Osteocyte (in vitro differentiated cells): ENCODE measurements around the gene NHEJ1. TPM values are rescaled to one million over a fixed set of nuclear protein-coding genes. Genes with fewer than 3 reads are reported as not detected.

ENCODE experiments used
- DNase-seq: peaks from one replicate; pipeline ENCODE4 v3.0.0; 2021; ENCODE audit warnings: mixed read lengths; ENCODE audit not compliant: unreplicated experiment; ENCODE audit errors: extremely low spot score
- H3K27ac Mint-ChIP-seq: one replicate; pipeline ENCODE4 v1.8.0; 2021; ENCODE audit warnings: mild to moderate bottlenecking, mixed read lengths; ENCODE audit not compliant: unreplicated experiment
- H3K27me3 Mint-ChIP-seq: one replicate; pipeline ENCODE4 v1.8.0; 2021; ENCODE audit warnings: mixed read lengths; ENCODE audit not compliant: unreplicated experiment
- H3K36me3 Mint-ChIP-seq: one replicate; pipeline ENCODE4 v1.8.0; 2021; ENCODE audit warnings: mixed read lengths; ENCODE audit not compliant: unreplicated experiment
- H3K4me1 Mint-ChIP-seq: one replicate; pipeline ENCODE4 v1.8.0; 2021; ENCODE audit warnings: mixed read lengths; ENCODE audit not compliant: unreplicated experiment
- H3K4me3 Mint-ChIP-seq: one replicate; pipeline ENCODE4 v1.8.0; 2021; ENCODE audit warnings: mild to moderate bottlenecking, moderate library complexity, mixed read lengths; ENCODE audit not compliant: unreplicated experiment
- H3K9me3 Mint-ChIP-seq: one replicate; pipeline ENCODE4 v1.8.0; 2021; ENCODE audit warnings: mixed read lengths; ENCODE audit not compliant: unreplicated experiment
- total RNA-seq: library from RNA; stranded (reverse); gene quantifications from 2 replicates; pipeline ENCODE4 v1.2.1, GENCODE V29; 2021
- TF ChIP-seq, protein P1 (sequence below): fragments of 200-600 bp; sonication (generic); IDR thresholded peaks from 2 replicates; pipeline ENCODE4 v1.5.0; 2021; ENCODE audit warnings: antibody characterized with exemption, mild to moderate bottlenecking, moderate library complexity

NHEJ1 gene
- total RNA-seq, 1 donor from 2014 or later, result 19.3 TPM

DNA sequence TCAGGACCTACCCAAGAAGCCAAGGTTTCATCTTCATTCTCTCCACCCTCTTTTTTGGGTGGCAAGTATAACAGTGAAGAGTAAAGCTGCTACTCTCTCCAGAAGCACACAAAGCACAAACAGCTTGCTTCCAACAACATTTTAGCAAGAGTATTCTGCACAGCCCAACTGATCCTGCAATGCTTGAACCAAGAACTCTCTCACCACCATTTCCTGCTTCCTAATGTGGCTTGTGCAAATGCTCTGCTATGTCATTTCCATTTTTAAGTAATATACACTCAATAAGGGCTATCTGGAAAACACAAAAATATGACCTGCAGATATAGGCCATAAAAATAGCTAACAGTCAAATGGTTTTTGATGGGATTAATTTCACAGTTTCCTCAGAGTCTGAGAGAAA lies 75.8 kb downstream of the NHEJ1 start:
- no peak for DNase-seq
- H3K27ac Mint-ChIP-seq, result no peak overlapping the region
- TF ChIP-seq, protein P1, sequence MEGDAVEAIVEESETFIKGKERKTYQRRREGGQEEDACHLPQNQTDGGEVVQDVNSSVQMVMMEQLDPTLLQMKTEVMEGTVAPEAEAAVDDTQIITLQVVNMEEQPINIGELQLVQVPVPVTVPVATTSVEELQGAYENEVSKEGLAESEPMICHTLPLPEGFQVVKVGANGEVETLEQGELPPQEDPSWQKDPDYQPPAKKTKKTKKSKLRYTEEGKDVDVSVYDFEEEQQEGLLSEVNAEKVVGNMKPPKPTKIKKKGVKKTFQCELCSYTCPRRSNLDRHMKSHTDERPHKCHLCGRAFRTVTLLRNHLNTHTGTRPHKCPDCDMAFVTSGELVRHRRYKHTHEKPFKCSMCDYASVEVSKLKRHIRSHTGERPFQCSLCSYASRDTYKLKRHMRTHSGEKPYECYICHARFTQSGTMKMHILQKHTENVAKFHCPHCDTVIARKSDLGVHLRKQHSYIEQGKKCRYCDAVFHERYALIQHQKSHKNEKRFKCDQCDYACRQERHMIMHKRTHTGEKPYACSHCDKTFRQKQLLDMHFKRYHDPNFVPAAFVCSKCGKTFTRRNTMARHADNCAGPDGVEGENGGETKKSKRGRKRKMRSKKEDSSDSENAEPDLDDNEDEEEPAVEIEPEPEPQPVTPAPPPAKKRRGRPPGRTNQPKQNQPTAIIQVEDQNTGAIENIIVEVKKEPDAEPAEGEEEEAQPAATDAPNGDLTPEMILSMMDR, result no peak
- no peaks in the 10 kb centered on the region for H3K27me3 Mint-ChIP-seq
- H3K36me3 Mint-ChIP-seq, result peaks cover 4% of the 10 kb centered on the region
- no peak overlapping the region for H3K4me3 Mint-ChIP-seq
- no peaks in the 10 kb centered on the region for H3K9me3 Mint-ChIP-seq
- no peaks in the 10 kb centered on the region for H3K4me1 Mint-ChIP-seq

DNA sequence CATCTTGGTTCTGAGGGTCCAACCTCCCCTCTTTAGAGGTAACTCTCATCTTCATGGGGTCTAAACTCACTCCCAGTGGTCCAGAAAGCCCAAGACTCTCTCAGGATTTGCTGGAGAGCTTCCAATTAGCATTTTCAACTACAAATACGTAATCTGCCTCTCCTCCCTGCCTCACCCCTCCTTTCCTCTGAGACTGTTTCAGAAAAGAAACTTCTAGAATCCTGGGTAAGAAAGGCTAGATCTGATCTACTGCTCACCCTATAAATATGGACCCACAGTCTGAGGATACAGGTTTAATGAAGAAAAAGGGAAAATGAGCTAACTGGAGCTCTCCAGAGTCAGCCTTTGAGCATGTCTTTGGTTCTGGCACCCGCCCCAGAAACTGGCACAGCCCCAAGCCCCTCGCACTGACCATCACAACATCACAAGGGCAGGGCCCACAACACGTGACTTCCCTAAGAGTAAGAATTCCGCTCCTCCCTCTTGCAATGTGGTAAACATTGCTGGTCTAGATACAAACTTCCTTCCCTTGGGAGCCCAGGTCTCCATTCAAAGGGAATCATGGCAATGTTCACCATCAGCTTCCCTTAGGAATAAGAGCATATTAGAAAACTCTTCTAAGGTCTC lies 78.2 kb downstream of the NHEJ1 start:
- Mint-ChIP-seq H3K4me1 (no peaks in the 10 kb centered on the region), H3K27me3 (no peaks in the 10 kb centered on the region), H3K4me3 (no peak overlapping the region), H3K27ac (no peak overlapping the region), H3K36me3 (peaks cover 4% of the 10 kb centered on the region), H3K9me3 (no peaks in the 10 kb centered on the region)
- DNase-seq, result no peak
- TF ChIP-seq, protein P1, result no peak

DNA sequence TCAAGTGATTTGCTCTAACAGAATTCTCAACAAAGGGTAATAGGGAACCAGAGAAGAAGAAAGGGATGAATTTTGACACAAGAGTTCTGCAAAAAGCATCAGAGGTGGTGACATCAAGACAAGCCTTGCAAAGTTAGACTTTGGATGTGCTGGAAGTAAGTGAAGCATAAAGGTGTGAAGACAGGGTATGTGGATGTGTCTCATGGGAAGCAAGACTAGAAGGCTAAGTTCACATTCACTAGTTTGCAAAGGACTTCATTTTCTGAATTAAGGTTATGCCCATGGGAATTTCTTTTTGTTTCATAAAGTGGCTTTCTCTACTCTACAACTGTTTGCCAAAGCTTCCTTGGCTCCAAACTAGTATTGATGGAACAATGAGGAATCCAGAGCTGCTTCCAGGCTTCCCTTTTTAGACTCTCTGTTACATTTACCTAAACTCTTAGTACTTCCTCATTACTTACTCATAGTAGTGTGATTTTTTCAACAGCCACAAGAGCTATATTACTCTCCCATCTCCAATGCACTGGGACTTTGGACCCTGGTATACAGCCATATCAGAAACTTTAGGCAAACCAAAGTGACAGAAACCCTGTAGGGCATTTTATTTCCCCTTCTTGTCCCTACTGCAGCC lies 78.8 kb downstream of the NHEJ1 start:
- H3K4me3 Mint-ChIP-seq, result no peak overlapping the region
- DNase-seq, result no peak
- H3K9me3 Mint-ChIP-seq, result no peaks in the 10 kb centered on the region
- peaks cover 7% of the 10 kb centered on the region for H3K36me3 Mint-ChIP-seq
- no peaks in the 10 kb centered on the region for H3K27me3 Mint-ChIP-seq
- H3K27ac Mint-ChIP-seq, result no peak overlapping the region
- no peaks in the 10 kb centered on the region for H3K4me1 Mint-ChIP-seq
- TF ChIP-seq, protein P1, result no peak

DNA sequence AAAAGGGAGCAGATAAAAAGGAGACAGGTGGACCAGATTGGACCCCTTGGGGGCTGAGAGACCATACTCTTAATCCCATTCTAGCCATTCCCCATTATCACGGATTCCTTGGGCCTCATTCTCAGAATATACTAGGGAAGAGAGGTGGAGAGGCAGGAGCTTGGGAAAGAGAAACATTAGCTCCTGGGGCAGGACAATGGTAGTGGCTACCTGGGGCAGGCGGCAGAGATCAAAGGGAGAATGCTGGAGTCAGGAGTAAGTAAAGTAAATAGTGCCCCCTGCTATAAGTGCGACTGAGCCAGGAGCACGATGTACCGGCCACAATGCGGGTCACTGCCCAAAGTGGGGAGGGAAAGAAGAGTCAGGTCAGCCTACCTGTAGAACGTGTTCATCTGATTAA lies 79.5 kb downstream of the NHEJ1 start:
- H3K4me1 Mint-ChIP-seq, result no peaks in the 10 kb centered on the region
- no peak overlapping the region for H3K27ac Mint-ChIP-seq
- no peaks in the 10 kb centered on the region for H3K9me3 Mint-ChIP-seq
- peaks cover 9% of the 10 kb centered on the region for H3K36me3 Mint-ChIP-seq
- DNase-seq, result no peak
- no peak overlapping the region for H3K4me3 Mint-ChIP-seq
- TF ChIP-seq, protein P1, result no peak
- H3K27me3 Mint-ChIP-seq, result no peaks in the 10 kb centered on the region

DNA sequence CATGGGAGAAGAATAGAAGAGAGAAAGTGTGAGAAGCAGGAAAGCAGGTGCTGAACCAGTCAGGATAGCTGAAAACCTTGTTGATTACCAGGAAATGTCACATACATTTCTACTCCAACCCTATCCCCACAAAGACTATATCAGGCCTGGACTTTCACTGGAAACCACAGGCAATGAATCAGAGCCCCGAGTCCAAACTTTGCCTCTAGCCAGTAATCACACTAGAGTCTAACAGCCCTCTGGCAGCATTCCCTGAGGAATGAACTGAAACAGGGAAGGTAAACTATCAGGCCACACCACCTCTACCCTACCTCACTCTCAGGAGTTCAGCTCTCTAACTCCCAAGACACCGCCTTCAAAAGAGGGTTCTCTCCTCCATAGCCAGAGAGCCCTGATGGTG lies 81.2 kb downstream of the NHEJ1 start:
- H3K27ac Mint-ChIP-seq, result no peak overlapping the region
- TF ChIP-seq, protein P1, result no peak

More for the DNA sequence above, 81.2 kb downstream of the NHEJ1 start:
- no peak for DNase-seq
- no peak overlapping the region for H3K4me3 Mint-ChIP-seq
- no peaks in the 10 kb centered on the region for H3K27me3 Mint-ChIP-seq
- H3K4me1 Mint-ChIP-seq, result no peaks in the 10 kb centered on the region
- no peaks in the 10 kb centered on the region for H3K9me3 Mint-ChIP-seq
- H3K36me3 Mint-ChIP-seq, result peaks cover 17% of the 10 kb centered on the region
